ENCODE measurements around the gene TEC.
"Not testable (repeated sequence)": the region's sequence is repeated elsewhere in the genome, so short reads cannot be mapped to it uniquely, and the experiment has no call there.

The TEC gene

GRCh38 chr4:48196758-48197504, 72.7 kb downstream of the TEC start:
- DNase-seq (ENCODE audit: low read depth in 2 of 2), result no peak

GRCh38 chr4:48195853-48196252, 73.8 kb downstream of the TEC start:
- DNase-seq (ENCODE audit: low read depth in 2 of 2), result no peak

- no peak for DNase-seq (ENCODE audit: low read depth in 2 of 2)
Measured at GRCh38 chr4:48195374-48195773, 74.3 kb downstream of the TEC start.

GRCh38 chr4:48194971-48195370, 74.7 kb downstream of the TEC start:
- no peak for DNase-seq (ENCODE audit: low read depth in 2 of 2)

GRCh38 chr4:48193921-48194468, 75.6 kb downstream of the TEC start:
- no peak for DNase-seq (ENCODE audit: low read depth in 2 of 2)

- no peak for DNase-seq (ENCODE audit: low read depth in 2 of 2)
Measured at GRCh38 chr4:48193096-48193836, 76.4 kb downstream of the TEC start.

- no peak for DNase-seq (ENCODE audit: low read depth in 2 of 2)
Measured at GRCh38 chr4:48191758-48192157, 77.9 kb downstream of the TEC start.

- no peak for DNase-seq (ENCODE audit: low read depth in 2 of 2)
Measured at GRCh38 chr4:48190839-48191238, 78.8 kb downstream of the TEC start.

- DNase-seq (ENCODE audit: low read depth in 2 of 2), result no peak
Measured at GRCh38 chr4:48189731-48190130, 79.9 kb downstream of the TEC start.

- no peak for DNase-seq (ENCODE audit: low read depth in 2 of 2)
Measured at GRCh38 chr4:48188390-48188789, 81.2 kb downstream of the TEC start.

GRCh38 chr4:48187813-48188212, 81.8 kb downstream of the TEC start:
- DNase-seq (ENCODE audit: low read depth in 2 of 2), result no peak

- not testable (repeated sequence) for DNase-seq (ENCODE audit: low read depth in 2 of 2)
Measured at GRCh38 chr4:48187066-48187465, 82.6 kb downstream of the TEC start.

- DNase-seq (ENCODE audit: low read depth in 2 of 2), result not testable (repeated sequence)
Measured at GRCh38 chr4:48186394-48186793, 83.2 kb downstream of the TEC start.

- no peak for DNase-seq (ENCODE audit: low read depth in 2 of 2)
Measured at GRCh38 chr4:48184882-48185281, 84.8 kb downstream of the TEC start.

GRCh38 chr4:48180234-48180633, 89.4 kb downstream of the TEC start:
- DNase-seq (ENCODE audit: low read depth in 2 of 2), result no peak

- DNase-seq (ENCODE audit: low read depth in 2 of 2), result no peak
Measured at GRCh38 chr4:48178931-48179330, 90.7 kb downstream of the TEC start.

- DNase-seq (ENCODE audit: low read depth in 2 of 2), result no peak
Measured at GRCh38 chr4:48175806-48176205, 93.8 kb downstream of the TEC start.

- DNase-seq (ENCODE audit: low read depth in 2 of 2), result no peak
Measured at GRCh38 chr4:48175328-48175727, 94.3 kb downstream of the TEC start.

GRCh38 chr4:48173056-48173991, 96.3 kb downstream of the TEC start:
- DNase-seq (ENCODE audit: low read depth in 2 of 2), result no peak

- DNase-seq (ENCODE audit: low read depth in 2 of 2), result no peak
Measured at GRCh38 chr4:48172651-48173050, 97.0 kb downstream of the TEC start.

- no peak for DNase-seq (ENCODE audit: low read depth in 2 of 2)
Measured at GRCh38 chr4:48169636-48170035, 100.0 kb downstream of the TEC start.

Measured in stimulated activated CD8-positive, alpha-beta memory T cell treated with anti-CD3 and anti-CD28 coated beads, Interleukin-7, amount 100 ng/mL, for 1 hour (primary cell).